C4-2B (cell line): ENCODE measurements around the gene SPTBN4.

Experiments
- H3K27ac ChIP-seq: fragments of 450-650 bp; 2 replicates; pipeline ENCODE4 v1.5.1; 2017
- ZFX ChIP-seq: fragments of 450-650 bp; IDR thresholded peaks from 2 replicates; pipeline ENCODE4 v1.6.1; 2017
- TF ChIP-seq, protein P1 (sequence below): fragments of 450-650 bp; conservative IDR thresholded peaks from 2 replicates; pipeline ENCODE4 v1.5.1; 2017; ENCODE audit warnings: mild to moderate bottlenecking

The SPTBN4 gene

DNA sequence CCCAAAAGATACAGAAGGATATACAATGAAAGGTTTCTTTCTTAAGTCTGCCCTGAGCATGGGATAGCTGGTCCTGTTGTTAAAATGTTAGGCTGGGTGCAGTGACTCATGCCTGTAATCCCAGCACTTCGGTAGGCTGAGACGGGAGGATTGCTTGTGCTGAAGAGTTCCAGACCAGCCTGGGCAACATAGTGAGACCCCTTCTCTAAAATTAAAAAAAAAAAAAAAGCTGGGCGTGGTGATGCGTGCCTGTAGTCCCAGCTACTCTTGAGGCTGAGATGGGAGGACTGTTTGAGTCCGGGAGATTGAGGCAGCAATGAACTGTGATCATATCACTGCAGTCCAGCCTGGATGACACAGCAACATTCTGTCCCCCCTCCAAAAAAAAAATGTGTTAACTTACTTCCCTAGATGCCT, 57.3 kb downstream of the SPTBN4 start:
- H3K27ac ChIP-seq: no peak overlapping the region
- TF ChIP-seq, protein P1, sequence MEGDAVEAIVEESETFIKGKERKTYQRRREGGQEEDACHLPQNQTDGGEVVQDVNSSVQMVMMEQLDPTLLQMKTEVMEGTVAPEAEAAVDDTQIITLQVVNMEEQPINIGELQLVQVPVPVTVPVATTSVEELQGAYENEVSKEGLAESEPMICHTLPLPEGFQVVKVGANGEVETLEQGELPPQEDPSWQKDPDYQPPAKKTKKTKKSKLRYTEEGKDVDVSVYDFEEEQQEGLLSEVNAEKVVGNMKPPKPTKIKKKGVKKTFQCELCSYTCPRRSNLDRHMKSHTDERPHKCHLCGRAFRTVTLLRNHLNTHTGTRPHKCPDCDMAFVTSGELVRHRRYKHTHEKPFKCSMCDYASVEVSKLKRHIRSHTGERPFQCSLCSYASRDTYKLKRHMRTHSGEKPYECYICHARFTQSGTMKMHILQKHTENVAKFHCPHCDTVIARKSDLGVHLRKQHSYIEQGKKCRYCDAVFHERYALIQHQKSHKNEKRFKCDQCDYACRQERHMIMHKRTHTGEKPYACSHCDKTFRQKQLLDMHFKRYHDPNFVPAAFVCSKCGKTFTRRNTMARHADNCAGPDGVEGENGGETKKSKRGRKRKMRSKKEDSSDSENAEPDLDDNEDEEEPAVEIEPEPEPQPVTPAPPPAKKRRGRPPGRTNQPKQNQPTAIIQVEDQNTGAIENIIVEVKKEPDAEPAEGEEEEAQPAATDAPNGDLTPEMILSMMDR: no peak
- no peak for TF ChIP-seq ZFX

DNA sequence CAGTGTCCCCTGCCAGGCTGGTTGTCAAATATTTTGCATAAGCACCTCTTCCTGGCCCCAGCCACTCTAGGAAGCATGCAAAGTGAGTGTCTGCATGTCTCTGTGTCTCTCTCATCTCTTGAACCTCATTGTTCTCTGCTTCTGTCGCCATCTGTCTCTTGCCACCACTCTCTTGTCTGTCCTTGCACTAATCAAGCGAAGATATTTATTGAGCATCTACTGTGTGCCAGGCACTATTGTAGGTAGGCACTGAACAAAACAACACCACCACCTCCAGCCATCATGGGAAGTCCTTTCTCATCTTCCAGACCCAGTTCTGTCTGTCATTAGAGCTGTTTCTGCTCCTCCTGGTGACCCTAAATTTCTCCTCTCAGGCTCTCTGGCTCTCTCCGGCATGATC, 57.9 kb downstream of the SPTBN4 start:
- H3K27ac ChIP-seq: no peak overlapping the region
- TF ChIP-seq ZFX: no peak
- TF ChIP-seq, protein P1: no peak

DNA sequence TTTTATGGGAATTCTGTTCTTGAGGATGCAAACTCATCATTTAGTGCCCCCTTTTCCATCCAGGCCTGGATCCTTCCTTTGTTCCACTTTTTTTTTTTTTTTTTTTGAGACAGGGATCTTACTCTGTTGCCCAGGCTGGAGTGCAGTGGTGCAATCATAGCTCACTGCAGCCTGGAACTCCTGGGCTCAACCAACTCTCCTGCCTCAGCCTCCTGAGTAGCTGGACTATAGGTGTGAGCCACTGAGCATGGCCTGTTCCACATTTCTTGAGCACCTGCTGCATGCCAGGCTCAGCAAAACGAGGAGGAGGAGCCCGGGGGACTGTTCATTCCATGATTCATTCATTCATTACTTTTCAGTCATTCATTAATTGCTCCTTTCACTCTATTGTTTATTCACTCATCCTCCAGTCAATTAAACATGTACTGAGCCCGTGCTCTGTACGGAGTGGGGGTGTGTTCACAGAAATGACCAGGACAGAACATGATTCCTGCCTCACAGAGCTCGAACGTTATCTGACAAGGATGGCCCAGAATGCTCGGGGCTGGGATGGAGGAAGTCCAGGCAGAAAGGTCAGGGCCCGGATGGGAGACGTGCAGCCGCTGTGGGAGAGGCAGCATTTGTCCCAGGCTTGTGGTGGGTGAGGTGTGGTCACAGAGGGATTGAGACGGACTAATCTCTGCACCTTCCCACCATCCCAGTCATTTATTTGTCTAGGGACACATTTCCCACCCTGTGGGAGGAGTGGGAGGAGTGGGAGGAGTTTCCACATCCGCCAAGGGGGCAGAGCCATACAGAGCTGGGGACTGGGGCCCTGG, 58.6 kb downstream of the SPTBN4 start:
- H3K27ac ChIP-seq: no peak overlapping the region
- TF ChIP-seq, protein P1: no peak
- TF ChIP-seq ZFX: no peak

DNA sequence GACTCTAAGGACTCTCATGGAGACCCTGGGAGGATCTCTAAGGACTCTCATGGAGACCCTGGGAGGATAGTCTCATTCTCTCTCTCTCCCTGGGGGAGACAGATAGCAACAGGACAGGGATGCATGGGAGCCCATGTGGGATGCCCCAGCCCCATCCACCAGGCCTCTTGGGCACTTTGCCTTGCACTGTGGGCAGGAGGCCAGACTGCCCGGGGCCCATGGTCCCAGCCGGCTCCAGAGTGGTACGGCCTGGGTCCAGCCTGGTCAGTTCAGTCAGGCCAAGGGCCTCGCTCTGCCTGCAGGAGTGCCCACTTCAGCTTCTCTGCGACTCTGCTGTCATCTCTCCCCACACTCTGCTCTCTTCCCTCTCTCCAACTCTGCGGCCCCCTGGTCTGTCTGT, 61.3 kb downstream of the SPTBN4 start:
- TF ChIP-seq ZFX: no peak
- TF ChIP-seq, protein P1: no peak
- H3K27ac ChIP-seq: no peak overlapping the region

DNA sequence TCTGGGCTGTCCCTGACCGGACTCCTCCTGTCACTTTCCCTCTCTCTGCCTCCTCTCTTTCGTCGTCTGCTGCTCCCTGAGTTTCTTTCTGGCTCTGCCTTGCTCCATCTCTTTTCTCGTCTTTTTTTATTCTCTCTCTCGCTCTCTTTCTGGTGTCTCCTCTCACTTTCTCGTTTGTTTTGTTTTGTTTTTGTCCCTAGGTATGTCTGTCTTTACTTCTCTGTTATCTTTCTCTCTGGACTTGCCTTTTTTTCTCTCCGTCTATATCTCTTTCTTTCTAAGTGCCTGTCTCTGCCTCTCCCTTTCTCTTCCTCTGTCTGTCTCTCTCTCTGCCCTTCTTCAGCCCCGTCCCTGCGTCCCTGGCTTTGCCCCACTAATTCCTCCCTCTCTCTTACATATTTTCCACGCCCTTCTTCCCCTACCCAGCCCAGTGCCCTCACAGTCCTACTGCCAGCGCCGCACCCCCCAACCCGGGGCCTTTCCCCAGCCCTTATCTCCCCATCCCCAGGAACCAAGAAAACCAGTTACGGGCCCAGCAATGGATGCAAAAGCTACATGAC, 61.8 kb downstream of the SPTBN4 start:
- H3K27ac ChIP-seq: no peak overlapping the region

DNA sequence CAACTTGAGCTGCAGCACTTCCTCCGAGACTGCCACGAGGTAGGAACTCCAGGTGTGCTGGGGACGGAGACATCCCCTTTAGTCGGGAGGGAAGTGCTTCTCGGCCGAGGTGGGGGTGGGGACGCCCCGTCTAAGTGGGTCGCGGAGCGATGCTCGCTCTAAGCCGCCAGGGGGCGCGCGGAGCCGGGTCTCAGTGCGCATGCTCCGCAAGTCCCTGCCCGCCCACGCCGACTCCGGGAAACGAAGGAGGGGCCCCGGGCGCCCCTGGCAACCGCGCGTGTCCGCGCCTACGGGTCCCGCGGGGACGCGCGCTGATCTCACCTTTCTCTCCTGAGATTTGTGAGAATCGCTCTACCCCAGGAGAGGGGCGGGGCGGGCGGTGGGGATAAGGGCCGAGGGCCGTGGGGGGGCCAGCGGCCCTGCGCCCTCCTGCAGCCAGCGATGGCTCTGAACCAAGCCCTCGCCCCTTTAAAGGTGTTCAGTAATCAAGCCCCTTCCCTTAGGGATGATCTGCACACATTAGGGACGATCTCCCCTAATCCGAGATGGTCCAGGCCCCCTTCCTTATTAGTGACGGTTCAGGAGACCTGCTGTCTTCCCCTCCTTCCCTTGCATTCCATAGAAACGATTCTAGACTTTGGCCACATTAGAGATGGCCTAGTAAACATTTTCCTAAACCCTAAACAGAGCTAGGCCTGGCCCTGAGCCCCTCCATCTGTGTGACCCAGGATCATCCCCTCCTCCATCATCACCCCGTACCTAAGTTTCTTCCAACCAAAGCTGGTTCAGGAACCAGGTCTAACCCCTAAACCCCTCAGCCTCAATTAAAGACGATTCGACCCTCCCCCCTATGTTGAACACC, 62.5 kb downstream of the SPTBN4 start:
- H3K27ac ChIP-seq: no peak overlapping the region

More for the DNA sequence above, 61.8 kb downstream of the SPTBN4 start:
- TF ChIP-seq, protein P1: no peak

More for the DNA sequence above, 62.5 kb downstream of the SPTBN4 start:
- TF ChIP-seq, protein P1: peak; percentile 99
- no peak for TF ChIP-seq ZFX
